ENCODE data around the gene SLC18A2.
"Not testable (repeated sequence)": the region's sequence is repeated elsewhere in the genome, so short reads cannot be mapped to it uniquely, and the experiment has no call there.

DNA sequence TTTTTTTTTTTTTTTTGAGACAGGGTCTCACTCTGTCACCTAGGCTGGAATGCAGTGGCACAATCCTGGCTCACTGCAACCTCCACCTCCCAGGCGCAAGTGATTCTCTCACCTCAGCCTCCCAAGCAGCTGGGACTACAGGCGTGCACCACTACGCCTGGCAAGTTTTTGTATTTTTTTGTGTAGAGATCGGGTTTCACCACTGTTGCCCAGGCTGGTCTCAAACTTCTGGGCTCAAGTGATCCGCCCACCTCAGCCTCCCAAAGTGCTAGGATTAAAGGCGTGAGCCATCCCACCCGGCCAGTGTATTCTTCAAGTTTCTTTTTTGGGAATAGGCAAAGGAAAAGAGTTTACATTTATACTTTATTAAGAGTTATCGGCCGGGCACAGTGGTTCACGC is 50.0 kb downstream of the SLC18A2 start:
- TF ChIP-seq, protein P1, sequence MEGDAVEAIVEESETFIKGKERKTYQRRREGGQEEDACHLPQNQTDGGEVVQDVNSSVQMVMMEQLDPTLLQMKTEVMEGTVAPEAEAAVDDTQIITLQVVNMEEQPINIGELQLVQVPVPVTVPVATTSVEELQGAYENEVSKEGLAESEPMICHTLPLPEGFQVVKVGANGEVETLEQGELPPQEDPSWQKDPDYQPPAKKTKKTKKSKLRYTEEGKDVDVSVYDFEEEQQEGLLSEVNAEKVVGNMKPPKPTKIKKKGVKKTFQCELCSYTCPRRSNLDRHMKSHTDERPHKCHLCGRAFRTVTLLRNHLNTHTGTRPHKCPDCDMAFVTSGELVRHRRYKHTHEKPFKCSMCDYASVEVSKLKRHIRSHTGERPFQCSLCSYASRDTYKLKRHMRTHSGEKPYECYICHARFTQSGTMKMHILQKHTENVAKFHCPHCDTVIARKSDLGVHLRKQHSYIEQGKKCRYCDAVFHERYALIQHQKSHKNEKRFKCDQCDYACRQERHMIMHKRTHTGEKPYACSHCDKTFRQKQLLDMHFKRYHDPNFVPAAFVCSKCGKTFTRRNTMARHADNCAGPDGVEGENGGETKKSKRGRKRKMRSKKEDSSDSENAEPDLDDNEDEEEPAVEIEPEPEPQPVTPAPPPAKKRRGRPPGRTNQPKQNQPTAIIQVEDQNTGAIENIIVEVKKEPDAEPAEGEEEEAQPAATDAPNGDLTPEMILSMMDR (IDR thresholded peaks at IDR 0.05) = not testable (repeated sequence)
- not testable (repeated sequence) for TF ChIP-seq POLR2A (IDR thresholded peaks at IDR 0.05)

All from lower leg skin (tissue), 3 donors.